ENCODE results near the gene CRYGD.

DNA sequence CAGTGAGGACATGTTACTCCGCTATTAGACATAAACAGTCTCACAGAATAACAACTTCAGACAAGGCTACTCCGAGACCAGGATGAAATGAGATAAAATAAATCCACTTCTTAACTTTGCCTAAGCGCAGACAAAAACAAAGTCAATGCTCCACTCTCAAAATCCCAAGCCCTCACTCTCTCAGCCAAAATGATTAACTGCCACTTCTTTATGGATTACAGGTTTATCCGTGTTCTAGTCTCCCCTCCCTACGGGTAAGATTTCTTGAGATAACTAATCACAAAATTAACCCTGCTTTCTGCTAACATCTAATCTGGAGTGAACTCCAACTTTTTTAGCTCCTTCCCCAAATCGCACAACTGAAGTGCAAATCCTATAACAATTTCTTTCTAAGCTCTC, 6.4 kb upstream of the CRYGD start:
- no peak for TF ChIP-seq POLR2A (IDR thresholded peaks at IDR 0.05)
- TF ChIP-seq, protein P1, sequence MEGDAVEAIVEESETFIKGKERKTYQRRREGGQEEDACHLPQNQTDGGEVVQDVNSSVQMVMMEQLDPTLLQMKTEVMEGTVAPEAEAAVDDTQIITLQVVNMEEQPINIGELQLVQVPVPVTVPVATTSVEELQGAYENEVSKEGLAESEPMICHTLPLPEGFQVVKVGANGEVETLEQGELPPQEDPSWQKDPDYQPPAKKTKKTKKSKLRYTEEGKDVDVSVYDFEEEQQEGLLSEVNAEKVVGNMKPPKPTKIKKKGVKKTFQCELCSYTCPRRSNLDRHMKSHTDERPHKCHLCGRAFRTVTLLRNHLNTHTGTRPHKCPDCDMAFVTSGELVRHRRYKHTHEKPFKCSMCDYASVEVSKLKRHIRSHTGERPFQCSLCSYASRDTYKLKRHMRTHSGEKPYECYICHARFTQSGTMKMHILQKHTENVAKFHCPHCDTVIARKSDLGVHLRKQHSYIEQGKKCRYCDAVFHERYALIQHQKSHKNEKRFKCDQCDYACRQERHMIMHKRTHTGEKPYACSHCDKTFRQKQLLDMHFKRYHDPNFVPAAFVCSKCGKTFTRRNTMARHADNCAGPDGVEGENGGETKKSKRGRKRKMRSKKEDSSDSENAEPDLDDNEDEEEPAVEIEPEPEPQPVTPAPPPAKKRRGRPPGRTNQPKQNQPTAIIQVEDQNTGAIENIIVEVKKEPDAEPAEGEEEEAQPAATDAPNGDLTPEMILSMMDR (IDR thresholded peaks at IDR 0.05): no peak

Data from adrenal gland (tissue), 5 donors.